GM19455 (cell line): ENCODE measurements around the gene EXOC4.
A peak's percentile ranks its signal among the peaks of the same experiment; 100 is the strongest.

Experiments used
- ATAC-seq: cut with Tn5 transposase; IDR thresholded peaks from one replicate; pipeline ENCODE4 v1.9.1; 2021; ENCODE audit not compliant: unreplicated experiment

Gene EXOC4

DNA sequence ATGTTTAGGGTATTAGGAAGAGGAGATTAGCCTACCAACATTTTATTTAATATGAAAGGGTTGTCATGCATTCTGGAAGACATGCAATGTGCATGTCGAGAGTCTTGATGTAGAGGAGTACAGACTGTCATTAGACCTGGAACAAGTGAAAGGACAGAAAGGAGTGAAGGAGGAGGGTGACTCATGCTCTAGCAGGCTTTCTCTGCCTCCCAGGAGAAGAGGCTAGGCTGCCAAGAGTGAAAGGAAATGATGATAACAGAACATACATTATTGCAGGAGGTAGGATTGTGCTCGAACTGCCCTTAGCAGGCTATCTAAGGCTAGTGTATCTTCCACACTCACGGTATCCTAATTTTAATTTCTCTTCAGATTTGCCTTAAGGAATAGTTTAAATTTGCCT, 228.8 kb downstream of the EXOC4 start:
- ATAC-seq: no peak

DNA sequence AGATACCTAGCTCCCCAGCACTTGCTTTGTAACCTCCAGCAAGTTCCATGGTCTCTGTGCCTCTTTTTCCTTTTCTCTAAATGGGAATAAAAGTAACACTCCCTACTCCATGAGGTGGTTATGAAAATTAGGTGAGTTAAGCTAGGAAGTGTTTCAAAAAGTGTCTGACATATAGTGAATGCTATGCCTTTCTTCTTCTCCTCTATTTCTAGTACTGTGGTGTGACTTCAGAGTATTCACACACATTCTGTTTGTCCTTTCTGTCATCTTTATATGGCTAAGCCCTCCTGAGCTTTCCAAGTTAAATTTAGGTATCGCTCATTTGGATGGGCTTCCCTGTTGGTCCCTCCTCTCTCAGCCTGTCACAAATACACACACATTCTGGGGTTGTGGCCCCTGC, 229.7 kb downstream of the EXOC4 start:
- ATAC-seq: no peak

DNA sequence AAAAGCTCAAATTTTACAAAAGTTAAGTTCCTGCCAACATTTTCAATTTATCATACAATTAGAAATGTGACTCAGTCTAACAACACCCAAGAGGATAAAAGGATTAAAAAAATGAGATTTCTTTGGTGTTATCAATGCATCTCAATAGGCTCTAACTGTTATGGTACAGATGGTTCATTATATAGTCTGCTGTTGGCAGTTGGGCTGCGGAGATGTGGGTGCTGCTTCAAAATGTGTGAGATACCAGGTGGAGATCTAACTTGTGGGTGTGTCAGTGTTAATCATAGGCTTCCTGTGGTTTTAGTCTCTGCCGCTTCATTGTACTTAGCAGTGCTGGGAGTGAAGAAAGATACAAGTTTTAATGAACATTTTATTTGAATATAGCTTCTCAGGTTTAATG, 231.2 kb downstream of the EXOC4 start:
- ATAC-seq: no peak

DNA sequence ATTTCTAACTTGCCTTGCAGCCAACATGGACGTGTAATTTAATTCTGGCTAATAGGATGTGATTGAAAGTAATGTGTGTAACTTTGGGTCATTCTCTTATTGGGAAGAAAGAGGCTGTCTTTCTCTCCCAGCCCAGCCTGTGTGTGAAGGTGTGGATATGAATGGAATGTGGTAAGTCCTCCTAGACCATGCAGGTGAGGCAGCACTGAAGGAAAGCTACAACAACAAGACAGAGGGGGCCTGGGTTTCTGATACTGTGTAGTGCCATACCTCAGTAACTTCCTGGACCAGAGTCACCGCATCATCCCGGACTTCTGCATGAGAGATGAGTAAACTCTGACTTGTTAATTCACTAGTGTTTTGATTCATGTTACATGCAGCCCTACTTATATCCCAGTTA, 237.0 kb downstream of the EXOC4 start:
- no peak for ATAC-seq

DNA sequence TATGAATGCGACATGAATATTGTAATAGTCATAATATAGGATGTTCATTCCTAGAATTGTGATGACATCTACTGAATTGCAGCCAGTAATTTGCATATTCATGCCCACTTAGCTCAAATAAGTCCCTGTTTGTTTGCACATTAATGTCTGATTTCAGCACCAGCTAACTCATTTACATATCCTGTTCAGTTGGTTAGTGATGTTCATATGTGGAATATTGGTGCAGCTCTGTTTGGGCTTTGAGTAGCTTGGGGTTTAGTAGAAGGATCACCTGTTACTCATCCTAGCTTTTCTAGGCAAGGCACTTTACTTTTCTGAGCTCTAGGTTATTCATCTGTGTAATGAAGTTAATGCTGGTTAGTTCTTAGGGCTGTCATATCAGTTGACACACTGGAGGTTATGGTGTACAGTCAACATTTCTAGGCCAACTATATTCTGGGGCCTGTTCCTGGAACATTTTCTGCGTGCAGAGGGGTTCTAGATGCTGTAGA, 238.4 kb downstream of the EXOC4 start:
- no peak for ATAC-seq

DNA sequence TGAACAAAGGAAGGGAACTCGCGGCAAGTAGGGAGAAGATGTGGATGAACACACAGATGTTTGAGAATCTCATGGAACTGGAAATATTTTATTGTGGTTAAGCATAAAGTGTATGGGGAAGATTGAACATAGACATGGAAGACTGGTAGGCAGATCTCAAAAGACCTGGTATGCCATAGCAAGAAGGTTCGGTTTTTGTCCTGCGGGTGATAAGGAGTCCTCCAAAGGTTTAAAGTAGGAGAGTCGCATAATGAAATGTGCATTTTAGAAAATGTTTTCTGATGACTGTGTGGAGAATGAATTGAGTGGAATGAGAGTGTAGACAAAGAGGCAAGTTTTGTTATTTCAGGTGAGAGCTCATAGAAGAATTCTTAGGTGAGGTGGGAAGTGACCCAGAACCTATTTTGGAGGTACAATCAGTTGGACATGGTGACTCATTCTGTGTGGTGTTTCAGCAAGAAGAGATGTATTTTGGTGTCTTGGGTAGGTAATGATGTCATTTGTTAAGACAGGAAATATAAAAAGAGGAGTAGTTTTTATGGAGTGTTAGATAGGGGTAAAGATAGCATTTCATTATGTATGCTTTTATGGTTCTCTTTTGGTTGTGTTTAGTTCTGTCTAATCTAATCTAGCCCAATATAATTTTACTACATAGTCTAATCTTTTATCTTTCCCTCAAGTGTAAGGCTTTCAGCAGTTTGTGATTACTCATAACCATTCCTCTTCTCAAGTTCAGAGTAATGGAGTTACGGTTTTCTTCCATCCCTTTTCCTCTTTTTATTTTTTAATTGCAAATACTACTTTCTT, 239.2 kb downstream of the EXOC4 start:
- no peak for ATAC-seq

DNA sequence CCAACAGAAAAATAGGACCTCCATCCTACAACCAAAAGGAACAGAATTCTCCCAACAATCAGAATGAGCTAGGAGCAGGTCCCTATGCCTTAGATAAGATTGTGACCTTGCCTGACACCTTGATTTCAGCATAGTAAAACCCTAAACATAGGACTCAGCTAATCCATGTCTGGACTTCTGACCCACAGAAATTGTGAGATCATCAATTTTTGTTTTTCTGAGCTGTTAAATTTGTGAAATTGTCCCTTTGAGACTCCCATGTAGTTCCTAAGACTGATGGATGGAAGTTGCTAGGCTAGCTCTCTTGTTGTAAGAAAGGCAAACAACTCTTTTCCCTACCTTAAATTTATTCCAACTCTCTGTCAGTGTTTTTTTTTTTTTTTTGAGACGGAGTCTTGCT, 244.2 kb downstream of the EXOC4 start:
- ATAC-seq: no peak

DNA sequence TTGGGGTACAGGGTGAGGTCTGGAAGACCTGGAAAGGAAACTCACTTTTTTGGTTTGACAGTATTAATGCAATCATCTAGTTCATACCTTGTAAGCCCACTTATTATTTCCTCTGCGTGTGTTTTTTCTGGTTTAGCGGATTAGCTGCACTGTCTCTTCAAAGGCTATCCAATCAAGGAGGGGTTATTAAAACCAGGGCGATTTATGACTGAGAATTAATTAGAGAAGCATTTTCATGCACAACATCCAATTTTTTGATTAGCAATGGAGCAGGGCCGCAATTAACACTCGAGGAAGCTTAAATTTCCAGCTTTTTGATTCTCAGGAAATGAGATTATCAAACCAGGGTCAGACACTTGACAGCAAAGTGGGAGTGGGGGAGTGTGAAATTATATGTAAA, 248.9 kb downstream of the EXOC4 start:
- ATAC-seq: no peak

DNA sequence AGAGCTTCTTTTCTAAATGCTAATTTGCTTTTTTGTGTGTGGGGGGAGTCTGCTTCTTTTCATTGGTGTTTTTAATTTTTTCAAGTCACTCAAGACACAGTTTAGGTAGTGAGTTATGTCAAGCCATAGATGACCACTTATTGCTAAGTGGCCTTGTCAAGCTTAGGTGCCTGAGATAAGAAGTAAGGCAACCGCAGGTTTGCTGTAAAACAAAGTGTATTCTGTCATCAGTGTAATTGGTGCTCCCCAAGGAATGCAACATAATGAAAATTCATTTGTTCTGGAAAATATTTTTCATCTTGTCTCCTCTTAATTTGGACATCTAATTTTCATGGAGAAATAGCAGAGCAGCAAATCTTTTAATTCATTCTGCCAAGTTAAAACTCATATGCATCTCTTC, 249.6 kb downstream of the EXOC4 start:
- ATAC-seq: no peak

DNA sequence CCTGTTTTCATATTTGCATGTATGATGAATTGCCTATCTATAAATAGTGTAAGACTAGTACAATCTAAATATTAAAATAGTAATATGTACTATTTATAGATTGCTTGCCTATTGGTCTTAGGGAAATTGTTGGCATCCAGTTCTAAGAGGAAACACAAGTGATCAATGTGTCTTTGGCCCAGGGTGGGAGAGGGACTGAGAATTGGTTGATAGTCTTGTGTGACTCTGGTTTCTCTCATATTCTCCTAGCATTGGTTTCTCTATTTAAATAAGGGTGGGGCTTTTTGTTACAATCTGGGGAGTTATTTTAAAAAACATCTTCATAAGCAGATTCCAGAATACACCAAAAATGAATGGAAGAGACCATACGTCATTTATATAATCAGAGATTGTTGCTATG, 250.1 kb downstream of the EXOC4 start:
- no peak for ATAC-seq

DNA sequence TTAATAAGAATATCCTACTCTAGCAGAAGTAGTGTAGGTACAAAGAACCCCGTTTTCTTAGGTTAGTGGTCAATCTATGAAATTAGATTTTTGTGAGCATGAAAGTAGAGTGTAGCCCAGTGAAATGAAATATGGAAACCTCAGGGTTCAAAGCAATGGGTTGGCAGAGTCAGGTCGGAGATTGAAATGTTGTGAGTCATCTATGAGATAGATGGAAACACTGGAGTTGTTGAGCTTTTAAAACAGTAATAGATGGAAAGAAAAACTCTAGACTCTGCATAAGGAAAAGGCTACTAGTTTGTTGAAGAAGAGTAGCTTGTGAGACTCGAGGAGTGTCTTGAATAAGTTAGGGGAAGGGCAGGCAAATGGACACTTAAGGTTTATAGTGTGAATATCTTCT, 251.9 kb downstream of the EXOC4 start:
- no peak for ATAC-seq

DNA sequence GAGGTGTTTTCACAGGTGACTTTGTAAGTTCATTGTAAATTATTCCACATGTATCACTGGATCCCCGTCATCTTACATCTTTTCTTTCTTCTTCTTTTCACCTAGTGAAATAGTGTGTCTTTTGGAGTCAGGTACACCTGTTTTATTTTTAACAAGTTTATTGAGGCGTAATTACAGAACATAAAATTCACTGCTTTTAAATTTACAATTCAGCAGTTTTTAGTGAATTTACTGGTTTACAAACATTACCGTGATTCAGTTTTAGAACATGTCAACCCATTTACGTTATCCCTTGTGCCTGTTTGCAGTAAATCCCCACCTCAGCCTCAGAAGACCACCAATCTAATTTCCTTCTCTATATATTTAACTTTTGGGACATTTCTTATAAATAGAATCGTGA, 256.9 kb downstream of the EXOC4 start:
- no peak for ATAC-seq

DNA sequence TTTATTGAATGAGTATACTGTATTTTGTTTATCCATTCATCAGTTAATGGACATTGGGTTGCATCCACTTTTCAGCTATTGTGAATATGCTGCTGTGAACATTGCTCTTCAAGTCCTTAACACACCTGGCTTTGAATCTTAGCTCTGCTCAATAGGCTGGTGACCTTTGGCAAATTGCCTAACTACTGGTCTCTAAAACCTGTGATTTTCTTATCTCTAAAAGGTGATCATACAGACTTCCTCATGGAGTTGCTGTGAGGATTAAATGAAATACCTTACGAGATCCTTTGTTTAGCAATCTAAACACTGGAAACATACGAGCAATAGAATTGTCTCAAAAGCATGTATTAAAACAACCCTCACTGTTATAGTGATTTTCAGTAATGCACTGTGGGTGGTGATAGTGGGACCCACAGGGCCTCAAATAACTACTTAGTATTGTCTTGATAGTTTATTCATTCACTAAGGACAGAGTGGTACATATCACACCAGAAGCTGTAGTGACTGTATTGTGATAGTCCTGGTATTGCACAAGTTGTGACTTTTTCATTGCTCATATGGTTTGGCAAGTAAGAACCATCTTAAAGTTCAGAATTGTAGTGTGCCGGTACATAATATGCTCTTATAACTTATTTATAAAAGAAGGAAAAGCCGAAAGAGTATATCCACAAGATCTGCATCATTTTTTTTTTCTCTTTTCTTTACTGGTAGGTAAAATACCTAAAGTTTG, 257.6 kb downstream of the EXOC4 start:
- no peak for ATAC-seq

DNA sequence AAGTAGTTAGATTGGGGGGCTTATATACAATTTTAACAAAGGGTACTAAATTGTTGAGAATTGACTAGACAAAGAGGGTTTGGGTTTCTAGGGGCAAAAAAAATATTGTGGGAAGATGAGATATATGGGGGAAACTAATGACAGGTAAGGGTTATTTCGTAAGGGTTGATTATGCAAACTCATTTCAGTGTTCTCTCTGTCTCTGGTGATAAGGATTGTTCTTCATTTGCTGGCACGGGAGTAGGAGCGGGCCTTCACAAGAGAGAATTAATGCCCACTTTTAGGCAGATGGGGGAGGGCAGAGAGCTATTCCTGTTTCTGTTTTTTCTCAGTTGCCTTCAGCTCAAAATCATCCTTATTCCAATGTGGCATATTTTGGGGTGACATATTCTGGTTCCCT, 258.4 kb downstream of the EXOC4 start:
- ATAC-seq: no peak

DNA sequence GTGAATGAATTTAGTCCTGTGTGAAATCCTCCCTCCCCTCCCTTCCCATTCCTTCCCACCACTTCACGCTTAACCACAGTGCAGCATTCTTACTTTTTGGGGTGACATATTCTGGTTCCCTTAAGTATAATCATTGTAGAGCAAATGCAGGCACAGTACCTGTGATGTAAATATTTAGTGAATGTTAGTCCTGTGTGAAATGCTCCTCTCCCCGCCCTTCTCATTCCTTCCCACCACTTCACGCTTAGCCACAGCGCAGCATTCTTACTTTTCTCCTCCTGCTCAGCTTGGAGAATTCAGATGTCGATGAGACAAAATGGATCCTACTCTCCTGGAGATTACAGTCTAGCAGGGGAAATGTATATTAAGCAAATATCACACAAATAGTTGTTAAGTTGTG, 258.8 kb downstream of the EXOC4 start:
- ATAC-seq: no peak

DNA sequence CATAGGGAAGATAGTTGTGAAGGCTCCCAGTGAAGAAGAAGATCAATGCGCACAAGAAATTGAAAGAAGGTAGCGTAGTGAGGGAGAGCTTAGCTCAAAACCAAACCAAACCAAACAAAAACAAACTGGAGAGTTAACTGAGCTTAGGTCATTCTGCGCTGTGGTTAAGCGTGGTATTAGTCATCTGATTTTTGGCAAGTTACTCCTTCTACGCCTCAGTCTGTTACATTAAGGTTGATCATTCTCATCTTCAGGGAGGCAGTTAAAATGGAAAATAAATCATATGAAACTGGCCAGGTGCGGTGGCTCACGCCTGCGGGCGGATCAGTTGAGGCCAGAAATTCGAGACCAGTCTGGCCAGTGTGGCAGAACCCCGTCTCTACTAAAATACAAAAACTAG, 259.7 kb downstream of the EXOC4 start:
- ATAC-seq: peak; percentile 88

DNA sequence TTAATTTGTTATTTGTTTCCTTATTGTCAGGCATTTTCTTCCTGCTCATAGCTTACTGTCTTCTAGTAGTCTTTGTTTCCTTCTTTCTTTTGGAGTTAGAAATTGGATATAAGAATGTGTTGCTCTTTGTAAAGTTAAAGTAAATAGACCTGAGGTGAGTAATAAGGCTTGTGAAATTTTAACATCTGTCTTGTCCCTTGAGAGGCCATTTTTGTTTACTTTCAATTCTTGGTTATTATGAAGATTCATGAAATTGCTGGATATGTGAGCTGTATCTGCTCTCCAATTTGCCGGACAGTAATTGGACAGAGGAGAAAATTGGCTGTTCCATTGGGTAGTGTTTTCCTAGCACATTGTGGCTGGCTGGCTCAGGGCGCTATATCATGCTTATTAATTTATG, 260.7 kb downstream of the EXOC4 start:
- no peak for ATAC-seq

DNA sequence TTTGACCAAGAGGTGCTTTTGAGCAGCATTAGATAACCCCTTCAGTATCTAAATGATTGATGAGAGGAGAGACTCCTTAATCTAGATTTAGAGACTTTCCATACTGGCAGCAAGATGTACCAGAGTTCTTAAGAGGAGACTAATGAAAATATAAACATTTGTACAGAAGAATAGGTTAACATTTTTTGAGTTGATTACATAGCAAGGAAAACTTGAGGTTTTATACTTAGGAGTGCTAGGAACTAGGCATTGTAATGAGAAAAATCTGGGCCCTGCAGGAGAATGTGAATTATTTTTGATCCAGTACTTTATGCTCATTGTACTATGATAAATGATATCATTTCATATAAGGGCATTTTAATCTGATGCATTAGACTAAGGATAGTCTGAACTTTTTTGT, 261.7 kb downstream of the EXOC4 start:
- ATAC-seq: no peak

DNA sequence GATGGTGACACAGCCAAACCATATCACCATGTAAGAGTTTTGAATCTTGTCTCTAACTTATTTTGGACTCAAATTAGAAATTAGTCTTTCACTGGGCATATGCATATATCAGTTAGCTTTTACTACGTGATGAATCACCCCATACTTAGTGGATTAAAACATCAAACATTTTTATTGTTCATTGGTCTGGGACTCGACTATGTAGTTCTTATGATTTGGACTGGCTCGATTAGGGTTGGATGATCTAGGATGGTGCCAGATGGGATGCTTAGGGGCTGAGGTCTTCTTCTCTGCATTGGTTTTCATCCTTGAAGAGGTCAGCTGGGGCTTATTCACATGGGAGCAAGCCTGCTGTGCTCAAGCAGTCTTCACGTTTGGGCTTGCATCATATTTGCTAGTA, 264.9 kb downstream of the EXOC4 start:
- no peak for ATAC-seq

DNA sequence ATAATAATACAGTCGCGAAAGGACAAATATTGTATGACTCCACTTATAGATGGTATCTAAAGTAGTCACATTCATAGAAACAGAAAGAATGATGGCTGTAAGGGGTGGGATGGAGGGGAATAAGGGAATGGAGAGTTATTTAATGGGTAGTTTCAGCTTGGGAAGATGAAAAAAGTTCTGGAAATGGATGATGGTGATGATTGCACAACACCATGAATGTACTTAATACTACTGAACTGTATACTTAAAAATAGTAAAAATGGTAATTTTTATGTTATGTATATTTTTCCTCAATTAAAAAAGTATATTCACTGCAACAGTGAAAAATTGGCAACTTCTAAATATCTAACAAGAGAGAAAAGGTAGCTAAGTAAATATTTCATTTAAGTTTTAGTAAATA, 265.8 kb downstream of the EXOC4 start:
- no peak for ATAC-seq

DNA sequence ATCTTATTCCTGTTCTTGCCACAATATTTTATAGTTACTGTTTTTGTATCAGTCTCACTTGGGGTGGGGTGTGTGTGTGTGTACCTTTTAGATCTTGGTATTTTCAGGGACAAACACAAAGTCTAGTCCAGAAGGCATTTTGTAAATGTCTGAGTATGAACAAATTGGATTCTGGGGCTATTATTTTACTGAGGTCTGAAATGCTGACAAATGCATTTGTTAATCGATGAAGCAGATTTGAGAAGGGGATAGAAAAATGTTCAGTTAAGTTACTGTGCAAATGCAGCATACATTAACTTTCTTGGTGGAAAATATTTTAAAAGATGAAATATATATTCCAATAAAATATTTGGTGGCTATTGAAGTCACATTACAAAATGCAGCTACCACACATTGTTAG, 267.4 kb downstream of the EXOC4 start:
- ATAC-seq: no peak

DNA sequence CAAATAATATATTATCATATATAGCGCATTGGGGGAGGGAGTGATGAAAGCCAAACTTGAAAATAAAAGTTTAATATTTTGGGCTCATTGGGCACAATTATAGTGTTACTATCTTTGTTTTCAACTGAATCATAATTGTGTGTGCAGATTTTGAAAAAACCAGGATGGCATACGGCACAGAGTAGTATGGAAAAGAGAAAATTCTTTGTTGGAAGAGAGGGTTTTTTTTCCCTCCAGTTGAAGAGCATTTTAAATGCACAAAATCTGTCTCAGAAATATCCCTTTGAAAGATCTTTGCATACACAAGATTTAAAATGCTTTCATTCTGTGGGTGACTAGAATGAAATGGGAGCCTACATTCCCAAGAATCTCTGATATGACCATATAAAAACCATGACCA, 269.6 kb downstream of the EXOC4 start:
- no peak for ATAC-seq

DNA sequence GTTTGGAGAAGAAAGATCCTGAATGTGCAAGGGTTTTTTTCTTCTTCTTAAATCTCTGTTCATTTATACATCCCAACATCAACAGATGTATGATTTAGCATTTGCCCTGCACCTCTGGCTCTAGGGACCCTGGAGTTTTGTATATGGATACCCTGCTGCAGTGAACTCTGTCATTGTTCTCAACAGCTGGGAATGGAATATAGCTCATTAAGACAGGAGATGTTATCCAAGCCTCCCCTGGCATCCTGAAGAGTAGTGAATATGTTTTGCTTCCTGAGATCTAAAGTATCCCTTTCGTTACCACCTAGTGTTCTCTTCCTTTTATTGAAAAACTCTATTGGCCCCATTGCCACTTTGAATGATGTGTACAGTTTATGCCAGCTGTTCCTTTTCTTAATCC, 275.9 kb downstream of the EXOC4 start:
- no peak for ATAC-seq
